Nephron progenitor cell (in vitro differentiated cells): ENCODE results near the gene GLRA3.

Source experiments
- DNase-seq: peaks from one replicate; pipeline ENCODE4 v3.0.0; 2021
- H3K27ac Mint-ChIP-seq: 2 replicates; pipeline ENCODE4 v1.8.0; 2021; ENCODE audit warnings: mild to moderate bottlenecking, moderate library complexity, mixed read lengths
- H3K27me3 Mint-ChIP-seq: 2 replicates; pipeline ENCODE4 v1.8.0; 2021; ENCODE audit warnings: mild to moderate bottlenecking, low read depth, mixed read lengths; ENCODE audit not compliant: poor library complexity
- H3K36me3 Mint-ChIP-seq: 2 replicates; pipeline ENCODE4 v1.8.0; 2021; ENCODE audit warnings: low read depth, mixed read lengths
- H3K4me1 Mint-ChIP-seq: 2 replicates; pipeline ENCODE4 v1.8.0; 2021; ENCODE audit warnings: mixed read lengths
- H3K4me3 Mint-ChIP-seq: 2 replicates; pipeline ENCODE4 v1.8.0; 2021; ENCODE audit warnings: mild to moderate bottlenecking, moderate library complexity, mixed read lengths
- H3K9me3 Mint-ChIP-seq: 2 replicates; pipeline ENCODE4 v1.8.0; 2021; ENCODE audit warnings: mild to moderate bottlenecking, moderate library complexity, mixed read lengths
- TF ChIP-seq, protein P1 (sequence below): fragments of 200-600 bp; sonication (generic); IDR thresholded peaks from 2 replicates; pipeline ENCODE4 v1.5.0; 2021; ENCODE audit warnings: antibody characterized with exemption

The GLRA3 gene

DNA sequence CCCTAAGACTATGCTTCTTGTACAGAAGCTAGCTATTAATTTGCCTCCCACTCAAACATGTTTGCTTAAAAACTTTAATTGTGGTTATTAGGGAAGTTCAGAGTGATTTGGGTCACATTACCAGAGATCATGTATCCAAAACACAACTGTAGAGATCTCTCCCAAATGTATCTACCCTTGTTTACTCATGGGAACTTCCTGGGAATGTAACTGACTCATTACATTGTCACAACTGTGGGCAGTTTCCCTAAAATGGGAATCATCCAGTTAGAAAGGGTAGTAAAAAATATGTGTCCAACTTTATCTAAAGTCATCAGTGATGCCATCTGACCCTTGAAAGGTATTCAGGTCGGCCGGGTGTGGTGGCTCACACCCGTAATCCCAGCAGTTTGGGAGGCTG lies 40.3 kb upstream of the GLRA3 start:
- Mint-ChIP-seq H3K27me3 (no peaks in the 10 kb centered on the region), H3K4me3 (no peak overlapping the region), H3K4me1 (no peaks in the 10 kb centered on the region), H3K36me3 (no peaks in the 10 kb centered on the region), H3K27ac (no peak overlapping the region), H3K9me3 (no peaks in the 10 kb centered on the region)
- DNase-seq = no peak
- TF ChIP-seq, protein P1, sequence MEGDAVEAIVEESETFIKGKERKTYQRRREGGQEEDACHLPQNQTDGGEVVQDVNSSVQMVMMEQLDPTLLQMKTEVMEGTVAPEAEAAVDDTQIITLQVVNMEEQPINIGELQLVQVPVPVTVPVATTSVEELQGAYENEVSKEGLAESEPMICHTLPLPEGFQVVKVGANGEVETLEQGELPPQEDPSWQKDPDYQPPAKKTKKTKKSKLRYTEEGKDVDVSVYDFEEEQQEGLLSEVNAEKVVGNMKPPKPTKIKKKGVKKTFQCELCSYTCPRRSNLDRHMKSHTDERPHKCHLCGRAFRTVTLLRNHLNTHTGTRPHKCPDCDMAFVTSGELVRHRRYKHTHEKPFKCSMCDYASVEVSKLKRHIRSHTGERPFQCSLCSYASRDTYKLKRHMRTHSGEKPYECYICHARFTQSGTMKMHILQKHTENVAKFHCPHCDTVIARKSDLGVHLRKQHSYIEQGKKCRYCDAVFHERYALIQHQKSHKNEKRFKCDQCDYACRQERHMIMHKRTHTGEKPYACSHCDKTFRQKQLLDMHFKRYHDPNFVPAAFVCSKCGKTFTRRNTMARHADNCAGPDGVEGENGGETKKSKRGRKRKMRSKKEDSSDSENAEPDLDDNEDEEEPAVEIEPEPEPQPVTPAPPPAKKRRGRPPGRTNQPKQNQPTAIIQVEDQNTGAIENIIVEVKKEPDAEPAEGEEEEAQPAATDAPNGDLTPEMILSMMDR = no peak

DNA sequence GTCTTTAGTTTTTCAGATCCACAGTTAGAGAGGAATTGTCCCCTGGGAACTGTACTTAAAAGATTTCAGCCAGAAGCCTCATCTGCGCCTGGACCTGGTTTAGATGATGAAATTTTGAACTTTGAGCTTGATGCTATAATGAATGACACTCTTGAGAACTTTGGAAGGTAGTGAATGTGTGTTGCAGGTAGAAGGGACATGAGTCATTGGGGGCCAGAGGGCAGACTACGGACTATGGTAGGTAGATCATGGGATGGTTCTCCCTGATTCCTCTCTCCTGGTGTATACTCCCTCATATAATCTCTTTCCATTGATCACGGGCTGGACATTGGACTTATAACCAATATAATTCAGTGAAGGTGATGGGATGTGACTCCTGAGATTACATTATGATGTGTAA lies 38.9 kb upstream of the GLRA3 start:
- Mint-ChIP-seq H3K36me3 (no peaks in the 10 kb centered on the region), H3K27ac (no peak overlapping the region), H3K4me3 (no peak overlapping the region), H3K9me3 (no peaks in the 10 kb centered on the region), H3K27me3 (no peaks in the 10 kb centered on the region), H3K4me1 (no peaks in the 10 kb centered on the region)
- TF ChIP-seq, protein P1 = no peak
- no peak for DNase-seq

DNA sequence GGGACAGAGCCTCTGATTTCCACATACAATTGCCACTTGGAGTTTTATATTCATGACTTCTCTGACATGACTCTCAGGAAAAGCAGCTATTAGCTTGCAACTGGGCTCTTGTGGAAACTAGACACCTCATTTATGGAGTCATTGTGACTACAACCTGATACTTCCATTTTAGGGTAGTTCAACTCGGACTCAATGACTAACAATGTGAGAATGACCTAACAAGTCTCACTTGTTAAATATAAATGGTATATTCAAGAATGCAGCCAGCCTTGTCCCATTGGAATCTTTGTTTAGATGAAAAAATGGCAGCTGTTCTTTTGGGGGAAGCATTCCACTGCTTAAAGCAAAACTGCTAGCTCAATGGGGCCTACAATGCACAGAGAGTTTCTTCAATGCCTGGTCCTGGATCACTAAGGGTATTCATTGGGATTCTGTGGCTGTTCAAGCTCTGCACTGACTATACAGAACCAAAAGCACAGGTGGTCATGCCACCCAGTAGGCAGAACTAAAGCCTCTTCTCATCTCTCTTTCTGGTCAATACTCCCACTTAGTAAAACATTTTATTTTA lies 36.5 kb upstream of the GLRA3 start:
- no peak for DNase-seq
- no peaks in the 10 kb centered on the region for H3K27me3 Mint-ChIP-seq
- H3K27ac Mint-ChIP-seq = no peak overlapping the region
- TF ChIP-seq, protein P1 = no peak
- no peaks in the 10 kb centered on the region for H3K4me1 Mint-ChIP-seq
- no peaks in the 10 kb centered on the region for H3K36me3 Mint-ChIP-seq
- no peak overlapping the region for H3K4me3 Mint-ChIP-seq
- H3K9me3 Mint-ChIP-seq = no peaks in the 10 kb centered on the region

DNA sequence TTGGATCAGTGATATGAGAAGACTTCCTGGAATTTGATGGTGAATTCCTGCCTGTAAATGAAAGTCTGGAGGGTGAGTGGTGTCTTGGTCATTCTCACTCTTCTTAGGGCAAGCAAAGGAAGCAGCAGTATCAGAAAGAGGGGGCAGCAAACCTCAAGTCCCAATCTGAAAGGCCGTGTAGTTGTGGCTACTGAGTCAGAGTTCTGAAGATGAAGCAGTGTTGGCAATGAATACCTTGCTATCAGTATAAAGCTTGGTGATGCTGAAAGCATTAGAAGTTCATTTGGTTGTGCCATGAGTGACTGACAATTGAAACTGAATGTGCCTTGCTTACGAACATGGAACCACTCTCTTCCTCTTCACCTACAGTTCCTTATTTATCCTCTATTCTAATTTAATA lies 35.0 kb upstream of the GLRA3 start:
- H3K4me1 Mint-ChIP-seq = no peaks in the 10 kb centered on the region
- DNase-seq = no peak
- no peak overlapping the region for H3K4me3 Mint-ChIP-seq
- TF ChIP-seq, protein P1 = no peak
- no peaks in the 10 kb centered on the region for H3K36me3 Mint-ChIP-seq
- no peak overlapping the region for H3K27ac Mint-ChIP-seq
- peaks cover 5% of the 10 kb centered on the region for H3K9me3 Mint-ChIP-seq
- H3K27me3 Mint-ChIP-seq = no peaks in the 10 kb centered on the region

DNA sequence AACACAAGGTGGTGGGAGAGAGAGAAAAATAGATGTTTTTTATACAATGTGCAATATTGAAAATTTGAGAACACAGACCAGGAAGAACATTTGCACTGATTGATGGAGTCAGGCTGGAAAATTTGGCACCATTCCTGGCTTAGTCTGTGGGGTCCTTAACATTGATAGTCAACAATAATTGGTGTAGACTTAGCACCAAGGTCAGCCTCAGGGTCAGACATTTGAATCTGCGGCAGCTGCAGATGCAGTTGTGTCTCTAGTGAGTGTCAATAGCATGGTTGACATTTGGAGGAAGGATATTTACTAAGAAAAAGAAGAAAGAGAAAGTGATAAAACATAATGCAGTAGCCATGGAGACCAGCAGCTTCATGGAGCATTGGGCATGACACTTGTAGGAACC lies 31.5 kb upstream of the GLRA3 start:
- no peak for DNase-seq
- H3K27ac Mint-ChIP-seq = no peak overlapping the region
- H3K4me3 Mint-ChIP-seq = no peak overlapping the region
- TF ChIP-seq, protein P1 = no peak
- no peaks in the 10 kb centered on the region for H3K36me3 Mint-ChIP-seq
- H3K27me3 Mint-ChIP-seq = no peaks in the 10 kb centered on the region
- H3K4me1 Mint-ChIP-seq = no peaks in the 10 kb centered on the region
- H3K9me3 Mint-ChIP-seq = peaks cover 5% of the 10 kb centered on the region

DNA sequence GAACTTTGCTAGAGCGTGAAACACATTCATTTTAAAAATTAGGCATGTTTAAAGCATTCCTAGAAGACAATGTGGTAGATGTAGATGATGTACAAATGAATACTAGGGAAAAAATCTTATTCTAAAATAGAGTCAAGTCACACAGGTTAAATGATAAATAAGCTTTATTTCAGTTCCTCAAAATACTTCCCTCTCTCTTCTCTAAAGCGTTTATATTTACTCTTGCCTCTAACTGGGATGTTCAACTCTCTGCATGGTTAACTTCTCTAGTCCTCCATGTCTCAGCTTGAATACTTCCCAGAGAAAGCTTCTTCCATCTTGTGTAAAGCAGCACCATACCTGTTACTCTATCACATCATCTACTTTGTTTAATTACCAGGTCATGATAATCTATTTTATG lies 30.9 kb upstream of the GLRA3 start:
- H3K36me3 Mint-ChIP-seq = no peaks in the 10 kb centered on the region
- H3K4me1 Mint-ChIP-seq = no peaks in the 10 kb centered on the region
- DNase-seq = no peak
- peaks cover 5% of the 10 kb centered on the region for H3K9me3 Mint-ChIP-seq
- TF ChIP-seq, protein P1 = no peak
- no peak overlapping the region for H3K27ac Mint-ChIP-seq
- no peak overlapping the region for H3K4me3 Mint-ChIP-seq
- H3K27me3 Mint-ChIP-seq = no peaks in the 10 kb centered on the region
